PFSK-1 (cell line): ENCODE data around the gene PIH1D1.

Experiments used
- FOXP2 ChIP-seq: optimal IDR thresholded peaks from 2 replicates; pipeline ENCODE3; 2011; ENCODE audit warnings: borderline replicate concordance, control low read depth, inconsistent platforms; ENCODE audit not compliant: insufficient read depth; ENCODE audit errors: extremely low read length, extremely low read depth
- POLR2AphosphoS5 ChIP-seq: IDR thresholded peaks from 2 replicates; pipeline ENCODE4 v1.6.1; 2012; ENCODE audit warnings: low read depth, mild to moderate bottlenecking, control low read depth, low read length, moderate library complexity
- SIN3A ChIP-seq: IDR thresholded peaks from 2 replicates; pipeline ENCODE4 v1.6.1; 2012; ENCODE audit warnings: mild to moderate bottlenecking, low read length, moderate library complexity, borderline replicate concordance; ENCODE audit not compliant: insufficient read depth
- TAF1 ChIP-seq: IDR thresholded peaks from 2 replicates; pipeline ENCODE4 v1.6.1; 2012; ENCODE audit warnings: low read length, control low read depth, borderline replicate concordance; ENCODE audit not compliant: insufficient read depth
- TF ChIP-seq, protein P1 (sequence below), 2 experiments: IDR thresholded peaks; 2 replicates each; pipeline versions ENCODE4 v1.6.1 to v1.8.0; 2011 to 2012; ENCODE audit warnings: low read depth in 2 of 2, low read length in 2 of 2, control low read depth in 1 of 2, inconsistent platforms in 1 of 2, mild to moderate bottlenecking in 1 of 2, moderate library complexity in 1 of 2; ENCODE audit not compliant: insufficient read depth in 1 of 2

PIH1D1 gene

DNA sequence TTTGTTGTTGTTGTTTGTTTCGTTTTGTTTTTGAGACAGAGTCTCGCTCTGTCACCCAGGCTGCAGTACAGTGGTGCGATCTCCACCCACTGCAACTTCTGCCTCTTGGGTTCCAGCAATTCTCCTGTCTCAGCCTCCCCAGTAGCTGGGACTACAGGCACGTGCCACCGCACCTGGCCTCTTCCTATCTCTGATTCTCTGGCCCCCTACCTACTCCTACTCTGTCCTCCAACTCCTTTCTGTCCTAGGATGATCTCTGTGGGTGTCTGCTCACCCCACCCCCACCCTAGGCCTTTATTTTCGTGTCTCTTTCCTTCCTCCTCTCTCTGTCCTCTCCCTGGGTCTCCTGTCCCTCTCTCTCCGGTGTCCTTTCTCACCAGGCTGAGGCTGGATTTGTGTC lies 1.2 kb downstream of the PIH1D1 start:
- TF ChIP-seq, protein P1, sequence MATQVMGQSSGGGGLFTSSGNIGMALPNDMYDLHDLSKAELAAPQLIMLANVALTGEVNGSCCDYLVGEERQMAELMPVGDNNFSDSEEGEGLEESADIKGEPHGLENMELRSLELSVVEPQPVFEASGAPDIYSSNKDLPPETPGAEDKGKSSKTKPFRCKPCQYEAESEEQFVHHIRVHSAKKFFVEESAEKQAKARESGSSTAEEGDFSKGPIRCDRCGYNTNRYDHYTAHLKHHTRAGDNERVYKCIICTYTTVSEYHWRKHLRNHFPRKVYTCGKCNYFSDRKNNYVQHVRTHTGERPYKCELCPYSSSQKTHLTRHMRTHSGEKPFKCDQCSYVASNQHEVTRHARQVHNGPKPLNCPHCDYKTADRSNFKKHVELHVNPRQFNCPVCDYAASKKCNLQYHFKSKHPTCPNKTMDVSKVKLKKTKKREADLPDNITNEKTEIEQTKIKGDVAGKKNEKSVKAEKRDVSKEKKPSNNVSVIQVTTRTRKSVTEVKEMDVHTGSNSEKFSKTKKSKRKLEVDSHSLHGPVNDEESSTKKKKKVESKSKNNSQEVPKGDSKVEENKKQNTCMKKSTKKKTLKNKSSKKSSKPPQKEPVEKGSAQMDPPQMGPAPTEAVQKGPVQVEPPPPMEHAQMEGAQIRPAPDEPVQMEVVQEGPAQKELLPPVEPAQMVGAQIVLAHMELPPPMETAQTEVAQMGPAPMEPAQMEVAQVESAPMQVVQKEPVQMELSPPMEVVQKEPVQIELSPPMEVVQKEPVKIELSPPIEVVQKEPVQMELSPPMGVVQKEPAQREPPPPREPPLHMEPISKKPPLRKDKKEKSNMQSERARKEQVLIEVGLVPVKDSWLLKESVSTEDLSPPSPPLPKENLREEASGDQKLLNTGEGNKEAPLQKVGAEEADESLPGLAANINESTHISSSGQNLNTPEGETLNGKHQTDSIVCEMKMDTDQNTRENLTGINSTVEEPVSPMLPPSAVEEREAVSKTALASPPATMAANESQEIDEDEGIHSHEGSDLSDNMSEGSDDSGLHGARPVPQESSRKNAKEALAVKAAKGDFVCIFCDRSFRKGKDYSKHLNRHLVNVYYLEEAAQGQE (IDR thresholded peaks at IDR 0.05; ENCODE audit: insufficient read depth in 1 of 2, low read depth in 2 of 2, low read length in 2 of 2), result no peak
- TF ChIP-seq SIN3A, result no peak
- no peak for TF ChIP-seq TAF1
- no peak for TF ChIP-seq POLR2AphosphoS5
- no peak for TF ChIP-seq FOXP2

- TF ChIP-seq POLR2AphosphoS5 (no peak), SIN3A (no peak), TAF1 (no peak), FOXP2 (no peak)
- TF ChIP-seq, protein P1 (IDR thresholded peaks at IDR 0.05; ENCODE audit: insufficient read depth in 1 of 2, low read depth in 2 of 2, low read length in 2 of 2), result no peak
Measured at GRCh38 chr19:49448432-49448786, 3.2 kb downstream of the PIH1D1 start.

GRCh38 chr19:49447485-49448431 lies 3.9 kb downstream of the PIH1D1 start:
- TF ChIP-seq SIN3A, result no peak

GRCh38 chr19:49445997-49446396 lies 5.6 kb downstream of the PIH1D1 start:
- TF ChIP-seq TAF1, result no peak
- TF ChIP-seq, protein P1 (IDR thresholded peaks at IDR 0.05; ENCODE audit: insufficient read depth in 1 of 2, low read depth in 2 of 2, low read length in 2 of 2), result no peak
- TF ChIP-seq FOXP2, result no peak
- no peak for TF ChIP-seq SIN3A
- no peak for TF ChIP-seq POLR2AphosphoS5

- no peak for TF ChIP-seq POLR2AphosphoS5
- TF ChIP-seq, protein P1 (IDR thresholded peaks at IDR 0.05; ENCODE audit: insufficient read depth in 1 of 2, low read depth in 2 of 2, low read length in 2 of 2), result 0 out of 4 replicates have a peak, but pooled peaks of 1 of the 2 experiments have one; percentile 39
- TF ChIP-seq FOXP2, result no peak
- no peak for TF ChIP-seq TAF1
Measured at GRCh38 chr19:49443366-49444099, 8.1 kb downstream of the PIH1D1 start.
